ENCODE data around the gene CBFA2T2. TPM values are rescaled to one million over a fixed set of nuclear protein-coding genes. Genes with fewer than 3 reads are reported as not detected.

CBFA2T2 gene
- total RNA-seq, 1 experiment from 2014 or later = 20.0 TPM

DNA sequence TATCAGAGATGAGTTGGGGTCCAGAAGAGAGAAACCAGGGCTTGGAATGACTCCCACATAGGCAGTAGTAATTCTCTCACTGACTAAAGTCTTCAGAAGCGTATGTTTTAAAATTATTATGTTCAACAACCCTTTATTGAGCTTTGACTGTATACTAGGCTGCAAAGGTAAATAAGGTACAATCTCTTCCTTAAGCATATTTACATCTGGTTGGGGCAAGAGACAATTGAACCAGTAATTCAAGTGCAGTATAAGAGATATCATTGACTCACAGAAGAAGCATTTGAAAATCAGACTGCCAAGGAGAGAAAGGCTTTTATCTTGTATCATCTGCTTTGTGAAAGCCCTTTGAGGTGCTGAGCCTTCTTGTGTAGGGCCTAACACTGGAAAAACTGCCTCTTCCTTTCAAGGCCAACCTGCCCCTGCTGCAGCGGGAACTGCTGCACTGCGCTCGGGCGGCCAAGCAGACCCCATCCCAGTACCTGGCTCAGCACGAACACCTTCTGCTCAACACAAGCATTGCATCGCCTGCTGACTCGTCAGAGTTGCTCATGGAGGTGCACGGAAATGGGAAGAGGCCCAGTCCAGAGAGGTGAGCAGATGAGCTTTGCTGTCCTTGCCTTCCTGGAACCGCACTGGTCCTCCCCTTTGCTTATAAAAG, 132.9 kb downstream of the CBFA2T2 start:
- H2AFZ ChIP-seq = no peak overlapping the region
- H4K20me1 ChIP-seq (ENCODE audit: insufficient read depth) = no peaks in the 10 kb centered on the region
- no peak overlapping the region for H3K4me3 ChIP-seq
- H3K4me1 ChIP-seq (replicated peaks; ENCODE audit: insufficient read depth) = no peaks in the 10 kb centered on the region
- H3K27ac ChIP-seq = no peak overlapping the region
- H3K79me2 ChIP-seq (ENCODE audit: low read depth) = no peaks in the 10 kb centered on the region
- POLR2A ChIA-PET (ENCODE audit: unreplicated experiment) = no interaction called here
- CTCF ChIA-PET = no interaction called here
- BruUV-seq (replicated peaks) = no TSS peak
- no peaks in the 10 kb centered on the region for H3F3A ChIP-seq (ENCODE audit: insufficient read depth, low read depth)
- TF ChIP-seq, protein P1, sequence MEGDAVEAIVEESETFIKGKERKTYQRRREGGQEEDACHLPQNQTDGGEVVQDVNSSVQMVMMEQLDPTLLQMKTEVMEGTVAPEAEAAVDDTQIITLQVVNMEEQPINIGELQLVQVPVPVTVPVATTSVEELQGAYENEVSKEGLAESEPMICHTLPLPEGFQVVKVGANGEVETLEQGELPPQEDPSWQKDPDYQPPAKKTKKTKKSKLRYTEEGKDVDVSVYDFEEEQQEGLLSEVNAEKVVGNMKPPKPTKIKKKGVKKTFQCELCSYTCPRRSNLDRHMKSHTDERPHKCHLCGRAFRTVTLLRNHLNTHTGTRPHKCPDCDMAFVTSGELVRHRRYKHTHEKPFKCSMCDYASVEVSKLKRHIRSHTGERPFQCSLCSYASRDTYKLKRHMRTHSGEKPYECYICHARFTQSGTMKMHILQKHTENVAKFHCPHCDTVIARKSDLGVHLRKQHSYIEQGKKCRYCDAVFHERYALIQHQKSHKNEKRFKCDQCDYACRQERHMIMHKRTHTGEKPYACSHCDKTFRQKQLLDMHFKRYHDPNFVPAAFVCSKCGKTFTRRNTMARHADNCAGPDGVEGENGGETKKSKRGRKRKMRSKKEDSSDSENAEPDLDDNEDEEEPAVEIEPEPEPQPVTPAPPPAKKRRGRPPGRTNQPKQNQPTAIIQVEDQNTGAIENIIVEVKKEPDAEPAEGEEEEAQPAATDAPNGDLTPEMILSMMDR (conservative IDR thresholded peaks at IDR 0.05) = no peak
- no peak for TF ChIP-seq EZH2 (IDR thresholded peaks at IDR 0.05; ENCODE audit: low read depth)
- H3K9me3 ChIP-seq (ENCODE audit: insufficient read depth, low read depth) = no peaks in the 10 kb centered on the region
- H3K36me3 ChIP-seq (ENCODE audit: low read depth) = 0 out of 2 replicates have a peak, but pooled peaks cover 9% of the 10 kb centered on the region
- no peaks in the 10 kb centered on the region for H3K27me3 ChIP-seq (ENCODE audit: insufficient read depth, low read depth)
- no peak for DNase-seq
- intact Hi-C loops (cut with micrococcal nuclease; ENCODE audit: unreplicated experiment) = no loop called here
- H3K9me2 ChIP-seq (ENCODE audit: insufficient read depth) = no peaks in the 10 kb centered on the region
- H3K4me2 ChIP-seq = no peak overlapping the region

DNA sequence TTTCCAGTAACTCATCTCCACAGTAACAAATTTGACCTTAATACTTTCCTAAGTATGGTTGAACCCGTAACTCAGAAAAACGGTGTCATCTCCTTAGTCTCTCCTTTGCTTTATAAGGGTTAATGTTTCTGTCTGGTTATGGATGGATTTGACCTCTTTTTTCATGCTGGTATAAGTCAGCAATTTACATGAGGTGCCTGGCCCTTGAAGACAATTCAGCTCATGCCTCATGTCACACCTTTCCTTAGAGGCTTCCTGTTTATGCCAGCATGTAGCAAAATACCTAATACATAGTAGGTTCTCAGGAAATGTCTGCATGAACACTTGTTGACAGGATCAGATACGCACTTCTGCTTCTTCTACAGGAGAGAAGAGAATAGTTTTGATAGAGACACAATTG, 134.5 kb downstream of the CBFA2T2 start:
- no peak overlapping the region for H3K4me3 ChIP-seq
- H3K9me2 ChIP-seq (ENCODE audit: insufficient read depth) = no peaks in the 10 kb centered on the region
- no peaks in the 10 kb centered on the region; the same call in 1 of the 2 replicates for H4K20me1 ChIP-seq (ENCODE audit: insufficient read depth)
- H3K4me2 ChIP-seq = no peak overlapping the region
- no TSS peak for BruUV-seq (replicated peaks)
- no peaks in the 10 kb centered on the region for H3K79me2 ChIP-seq (ENCODE audit: low read depth)
- no peaks in the 10 kb centered on the region for H3K27me3 ChIP-seq (ENCODE audit: insufficient read depth, low read depth)
- 0 out of 2 replicates have a peak, but pooled peaks cover 14% of the 10 kb centered on the region for H3K36me3 ChIP-seq (ENCODE audit: low read depth)
- H3K4me1 ChIP-seq (replicated peaks; ENCODE audit: insufficient read depth) = no peaks in the 10 kb centered on the region
- no peaks in the 10 kb centered on the region for H3K9me3 ChIP-seq (ENCODE audit: insufficient read depth, low read depth)
- H3F3A ChIP-seq (ENCODE audit: insufficient read depth, low read depth) = no peaks in the 10 kb centered on the region
- no peak for TF ChIP-seq EZH2 (IDR thresholded peaks at IDR 0.05; ENCODE audit: low read depth)
- TF ChIP-seq, protein P1 (conservative IDR thresholded peaks at IDR 0.05) = no peak
- ChIA-PET POLR2A (ENCODE audit: unreplicated experiment) (no interaction called here), CTCF (no interaction called here)
- no peak for DNase-seq
- H3K27ac ChIP-seq = no peak overlapping the region
- no peak overlapping the region for H2AFZ ChIP-seq
- intact Hi-C loops (cut with micrococcal nuclease; ENCODE audit: unreplicated experiment) = no loop called here

DNA sequence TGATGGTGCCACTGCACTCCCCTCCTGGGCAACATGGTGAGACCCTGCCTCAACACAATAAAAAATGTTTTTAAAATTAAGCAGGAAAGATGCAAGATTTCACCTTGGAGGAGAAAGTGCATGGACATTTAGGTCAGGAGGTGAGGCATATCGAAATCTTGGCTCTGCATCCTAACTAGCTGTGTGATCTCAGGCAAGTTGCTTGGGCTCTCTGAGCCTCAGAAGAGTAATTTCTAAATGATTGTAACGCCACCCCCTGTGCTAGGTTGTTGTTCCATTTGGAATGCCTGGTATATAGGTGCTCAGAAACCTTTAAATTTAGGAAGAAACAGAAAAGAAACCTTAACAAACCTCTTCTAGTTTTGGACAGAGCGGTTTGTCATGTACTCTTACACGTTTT, 136.3 kb downstream of the CBFA2T2 start:
- no peaks in the 10 kb centered on the region for H3K4me1 ChIP-seq (replicated peaks; ENCODE audit: insufficient read depth)
- no peaks in the 10 kb centered on the region for H3F3A ChIP-seq (ENCODE audit: insufficient read depth, low read depth)
- no peak overlapping the region for H3K4me2 ChIP-seq
- ChIA-PET CTCF (no interaction called here), POLR2A (ENCODE audit: unreplicated experiment) (no interaction called here)
- no peak overlapping the region for H2AFZ ChIP-seq
- intact Hi-C loops (cut with micrococcal nuclease; ENCODE audit: unreplicated experiment) = no loop called here
- no peak for DNase-seq
- no TSS peak for BruUV-seq (replicated peaks)
- 0 out of 2 replicates have a peak, but pooled peaks cover 14% of the 10 kb centered on the region for H3K36me3 ChIP-seq (ENCODE audit: low read depth)
- H3K27me3 ChIP-seq (ENCODE audit: insufficient read depth, low read depth) = no peaks in the 10 kb centered on the region
- no peaks in the 10 kb centered on the region for H3K9me2 ChIP-seq (ENCODE audit: insufficient read depth)
- H3K79me2 ChIP-seq (ENCODE audit: low read depth) = no peaks in the 10 kb centered on the region
- no peaks in the 10 kb centered on the region for H3K9me3 ChIP-seq (ENCODE audit: insufficient read depth, low read depth)
- TF ChIP-seq, protein P1 (conservative IDR thresholded peaks at IDR 0.05) = no peak
- TF ChIP-seq EZH2 (IDR thresholded peaks at IDR 0.05; ENCODE audit: low read depth) = no peak
- H3K27ac ChIP-seq = no peak overlapping the region
- H3K4me3 ChIP-seq = no peak overlapping the region
- no peaks in the 10 kb centered on the region; the same call in 1 of the 2 replicates for H4K20me1 ChIP-seq (ENCODE audit: insufficient read depth)
